ENCODE results near the gene IDUA. TPM values are rescaled to one million over a fixed set of nuclear protein-coding genes. Genes with fewer than 3 reads are reported as not detected.
A peak's percentile ranks its signal among the peaks of the same experiment; 100 is the strongest.
"Not testable (repeated sequence)": the region's sequence is repeated elsewhere in the genome, so short reads cannot be mapped to it uniquely, and the experiment has no call there.

IDUA gene
- total RNA-seq, 1 donor from 2014 or later = 7.1 TPM

DNA sequence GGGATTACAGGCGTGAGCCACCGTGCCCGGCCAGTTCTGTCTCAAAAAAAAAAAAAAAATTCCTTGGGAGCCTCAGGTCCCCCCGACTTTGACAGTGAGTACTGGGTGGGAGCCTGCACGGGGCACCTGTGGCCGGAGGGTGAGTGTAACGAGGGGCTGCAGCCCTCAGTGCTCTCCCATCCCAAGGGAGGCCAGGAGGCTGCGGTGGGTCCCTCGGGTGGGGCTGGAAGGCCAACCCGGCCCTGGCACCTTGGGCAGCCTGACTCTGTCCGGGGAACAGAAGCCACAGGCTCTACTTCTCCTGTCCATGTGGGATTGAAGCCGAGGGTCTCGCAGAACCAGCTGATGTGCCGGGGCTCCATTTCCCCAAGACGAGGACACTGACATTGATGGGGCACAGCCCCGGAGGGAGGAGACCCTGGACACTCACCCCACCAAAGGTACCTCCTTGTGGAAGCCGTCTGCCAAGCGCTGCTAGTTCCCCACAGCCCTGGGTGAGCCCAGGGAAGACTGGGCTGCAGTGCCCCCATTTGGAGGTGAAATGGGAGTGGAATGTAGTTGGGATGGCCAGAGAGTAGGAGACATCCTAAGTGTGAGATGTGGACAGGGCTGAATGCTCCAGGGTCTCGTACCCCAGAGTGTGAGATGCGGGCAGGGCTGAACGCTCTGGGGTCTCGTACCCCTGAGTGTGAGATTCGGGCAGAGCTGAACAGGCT, 8.6 kb downstream of the IDUA start:
- Histone ChIP-seq H3K36me3 (ENCODE audit: control insufficient read depth, insufficient read depth, low read length) (no peaks in the 10 kb centered on the region), H3K27me3 (ENCODE audit: control insufficient read depth, insufficient read depth, low read length) (peaks cover 41% of the 10 kb centered on the region), H3K4me3 (ENCODE audit: low read depth, low read length) (no peak overlapping the region)
- no peak for DNase-seq (ENCODE audit: low read depth)
- TF ChIP-seq, protein P1, sequence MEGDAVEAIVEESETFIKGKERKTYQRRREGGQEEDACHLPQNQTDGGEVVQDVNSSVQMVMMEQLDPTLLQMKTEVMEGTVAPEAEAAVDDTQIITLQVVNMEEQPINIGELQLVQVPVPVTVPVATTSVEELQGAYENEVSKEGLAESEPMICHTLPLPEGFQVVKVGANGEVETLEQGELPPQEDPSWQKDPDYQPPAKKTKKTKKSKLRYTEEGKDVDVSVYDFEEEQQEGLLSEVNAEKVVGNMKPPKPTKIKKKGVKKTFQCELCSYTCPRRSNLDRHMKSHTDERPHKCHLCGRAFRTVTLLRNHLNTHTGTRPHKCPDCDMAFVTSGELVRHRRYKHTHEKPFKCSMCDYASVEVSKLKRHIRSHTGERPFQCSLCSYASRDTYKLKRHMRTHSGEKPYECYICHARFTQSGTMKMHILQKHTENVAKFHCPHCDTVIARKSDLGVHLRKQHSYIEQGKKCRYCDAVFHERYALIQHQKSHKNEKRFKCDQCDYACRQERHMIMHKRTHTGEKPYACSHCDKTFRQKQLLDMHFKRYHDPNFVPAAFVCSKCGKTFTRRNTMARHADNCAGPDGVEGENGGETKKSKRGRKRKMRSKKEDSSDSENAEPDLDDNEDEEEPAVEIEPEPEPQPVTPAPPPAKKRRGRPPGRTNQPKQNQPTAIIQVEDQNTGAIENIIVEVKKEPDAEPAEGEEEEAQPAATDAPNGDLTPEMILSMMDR (IDR thresholded peaks at IDR 0.05; ENCODE audit: insufficient read depth, low read length, poor library complexity, severe bottlenecking) = no peak

DNA sequence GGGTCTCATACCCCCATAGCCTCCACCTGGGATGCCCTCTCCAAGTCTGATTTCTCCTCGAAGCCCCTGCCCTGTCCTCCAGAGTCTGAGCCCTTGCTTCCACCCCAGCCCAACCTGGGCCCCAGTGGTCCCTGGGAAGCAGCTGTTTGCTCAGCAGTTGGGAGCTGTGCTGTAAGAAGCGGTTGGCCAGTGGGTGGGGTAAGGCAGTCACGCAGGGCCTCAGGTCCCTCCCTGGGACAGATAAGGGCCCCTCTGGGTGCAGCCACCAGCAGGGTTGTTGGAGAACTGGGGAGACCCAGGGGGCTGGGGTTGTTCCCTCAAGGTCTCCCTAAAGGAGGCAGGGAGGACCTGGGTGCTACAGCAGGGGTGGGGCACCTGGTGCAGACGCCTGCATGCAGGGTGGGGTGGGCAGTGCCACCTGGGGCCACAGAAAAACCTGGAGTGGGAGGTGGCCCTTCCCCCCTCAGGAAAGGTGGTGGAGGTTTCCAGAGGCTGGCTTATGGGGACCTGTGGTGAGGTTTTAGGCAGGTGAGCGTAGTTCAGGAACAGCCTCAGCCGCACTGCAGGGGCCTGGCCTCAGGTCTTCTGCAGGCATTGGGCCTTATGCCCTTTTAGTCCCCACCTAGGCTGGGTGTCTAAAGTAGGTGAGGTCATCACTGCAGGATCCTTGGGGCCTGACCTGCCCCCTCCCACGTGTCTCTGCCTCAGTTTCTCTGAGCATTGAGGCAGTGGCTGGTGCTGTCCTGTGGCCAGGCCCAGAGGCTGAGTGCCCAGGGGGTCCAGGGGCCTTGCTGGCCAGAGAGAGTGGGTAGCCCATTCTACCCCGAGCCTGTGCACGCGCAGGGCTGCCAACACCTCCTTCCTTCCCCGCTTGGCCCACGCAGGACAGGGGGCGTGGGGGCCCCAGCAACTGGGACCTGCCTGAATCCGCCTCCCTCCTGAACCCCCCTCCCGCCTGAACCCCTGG, 9.5 kb downstream of the IDUA start:
- H3K27me3 ChIP-seq (ENCODE audit: control insufficient read depth, insufficient read depth, low read length) = peaks cover 49% of the 10 kb centered on the region
- H3K4me3 ChIP-seq (ENCODE audit: low read depth, low read length) = no peak overlapping the region

DNA sequence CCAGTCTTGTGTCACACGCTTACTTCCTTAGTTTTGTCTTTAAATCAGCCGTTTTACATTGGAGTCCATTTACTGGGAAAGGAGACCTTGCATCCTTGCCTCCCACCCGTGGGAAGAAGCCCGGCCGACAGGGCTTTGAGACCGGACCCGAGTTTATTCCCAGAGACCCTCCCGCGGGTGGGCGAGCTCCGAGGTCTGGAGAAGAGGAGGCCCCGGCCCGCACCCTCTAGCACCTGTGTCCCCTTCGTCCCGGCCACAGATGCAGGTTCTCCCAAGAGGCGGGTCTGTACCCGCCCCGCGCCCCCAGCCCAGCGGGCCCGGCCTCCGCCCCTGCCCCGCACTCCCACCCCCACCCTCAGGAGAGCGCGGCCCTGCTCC, 10.1 kb downstream of the IDUA start:
- Histone ChIP-seq H3K4me3 (ENCODE audit: low read depth, low read length) (no peak overlapping the region), H3K27me3 (ENCODE audit: control insufficient read depth, insufficient read depth, low read length) (peaks cover 56% of the 10 kb centered on the region), H3K36me3 (ENCODE audit: control insufficient read depth, insufficient read depth, low read length) (no peaks in the 10 kb centered on the region)
- DNase-seq (ENCODE audit: low read depth) = no peak
- TF ChIP-seq, protein P1 (IDR thresholded peaks at IDR 0.05; ENCODE audit: insufficient read depth, low read length, poor library complexity, severe bottlenecking) = no peak

More for the DNA sequence above, 9.5 kb downstream of the IDUA start:
- TF ChIP-seq, protein P1 (IDR thresholded peaks at IDR 0.05; ENCODE audit: insufficient read depth, low read length, poor library complexity, severe bottlenecking) = no peak
- H3K36me3 ChIP-seq (ENCODE audit: control insufficient read depth, insufficient read depth, low read length) = no peaks in the 10 kb centered on the region
- no peak for DNase-seq (ENCODE audit: low read depth)

DNA sequence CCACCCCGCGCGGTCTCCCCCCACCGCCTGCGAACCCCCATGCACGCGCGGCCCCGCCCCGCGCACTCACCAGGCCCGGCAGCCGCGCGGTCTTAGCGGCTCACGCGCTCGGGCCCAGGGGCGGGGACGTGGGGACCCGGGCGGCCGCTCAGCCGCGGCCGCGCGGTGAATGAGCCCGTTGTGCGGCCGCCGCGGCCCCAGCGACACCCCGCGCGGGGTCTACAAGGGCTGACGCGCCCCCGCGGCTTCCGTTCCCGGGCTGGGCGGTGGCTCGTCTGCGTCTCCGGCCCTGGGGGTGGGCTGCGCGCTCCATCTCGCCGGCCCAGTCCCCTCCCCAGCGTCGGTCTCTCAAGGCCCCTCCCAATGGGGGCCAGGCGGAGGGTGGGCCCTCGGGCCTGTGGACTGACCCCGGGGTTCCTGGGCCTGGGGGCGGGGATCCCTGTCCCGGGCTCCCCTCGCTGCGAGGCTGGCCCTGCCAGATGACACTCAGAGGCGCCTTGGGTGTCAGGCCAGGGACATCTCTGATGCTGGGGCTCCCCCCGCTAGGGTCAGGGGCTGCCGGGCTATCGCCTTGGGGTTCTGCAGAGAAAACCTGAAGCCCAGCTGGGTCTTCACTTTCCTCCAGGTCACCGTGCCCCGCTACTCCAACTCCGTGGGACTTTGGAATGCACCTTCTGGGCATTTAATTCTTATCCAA, 10.7 kb downstream of the IDUA start:
- Histone ChIP-seq H3K4me3 (ENCODE audit: low read depth, low read length) (peak overlapping the region; percentile 21), H3K27me3 (ENCODE audit: control insufficient read depth, insufficient read depth, low read length) (peaks cover 61% of the 10 kb centered on the region), H3K36me3 (ENCODE audit: control insufficient read depth, insufficient read depth, low read length) (no peaks in the 10 kb centered on the region)
- DNase-seq (ENCODE audit: low read depth) = no peak
- TF ChIP-seq, protein P1 (IDR thresholded peaks at IDR 0.05; ENCODE audit: insufficient read depth, low read length, poor library complexity, severe bottlenecking) = no peak

DNA sequence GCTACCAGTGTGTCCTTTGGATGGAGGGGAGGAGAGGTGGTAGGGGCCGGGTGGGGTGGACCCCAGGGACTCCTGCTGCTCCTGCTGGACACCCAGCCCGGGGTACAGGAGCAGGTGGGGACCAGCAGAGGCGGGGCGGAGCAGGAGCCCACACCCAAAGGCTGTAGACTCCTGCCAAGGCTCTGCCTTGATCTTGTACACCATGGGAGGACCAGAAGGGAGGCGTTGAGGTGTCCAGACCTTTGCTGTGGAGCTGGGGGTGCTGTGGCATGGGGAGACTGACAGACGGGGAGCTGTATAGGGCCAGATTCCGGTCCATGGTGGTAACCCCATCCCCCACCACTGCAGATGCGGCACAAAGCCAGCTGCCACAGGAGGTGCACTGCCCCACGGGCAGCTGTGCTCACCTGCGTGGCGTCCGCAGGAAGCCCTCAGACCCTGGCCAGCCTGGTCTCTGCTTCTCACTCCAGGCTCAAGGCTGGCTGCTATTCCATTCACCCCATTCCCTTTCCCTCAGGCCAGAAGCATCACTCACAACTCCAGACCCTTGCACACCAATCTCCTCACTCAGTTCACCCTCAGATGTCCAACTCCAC, 11.3 kb downstream of the IDUA start:
- Histone ChIP-seq H3K4me3 (ENCODE audit: low read depth, low read length) (no peak overlapping the region), H3K27me3 (ENCODE audit: control insufficient read depth, insufficient read depth, low read length) (peaks cover 67% of the 10 kb centered on the region), H3K36me3 (ENCODE audit: control insufficient read depth, insufficient read depth, low read length) (no peaks in the 10 kb centered on the region)
- DNase-seq (ENCODE audit: low read depth) = no peak
- TF ChIP-seq, protein P1 (IDR thresholded peaks at IDR 0.05; ENCODE audit: insufficient read depth, low read length, poor library complexity, severe bottlenecking) = no peak

DNA sequence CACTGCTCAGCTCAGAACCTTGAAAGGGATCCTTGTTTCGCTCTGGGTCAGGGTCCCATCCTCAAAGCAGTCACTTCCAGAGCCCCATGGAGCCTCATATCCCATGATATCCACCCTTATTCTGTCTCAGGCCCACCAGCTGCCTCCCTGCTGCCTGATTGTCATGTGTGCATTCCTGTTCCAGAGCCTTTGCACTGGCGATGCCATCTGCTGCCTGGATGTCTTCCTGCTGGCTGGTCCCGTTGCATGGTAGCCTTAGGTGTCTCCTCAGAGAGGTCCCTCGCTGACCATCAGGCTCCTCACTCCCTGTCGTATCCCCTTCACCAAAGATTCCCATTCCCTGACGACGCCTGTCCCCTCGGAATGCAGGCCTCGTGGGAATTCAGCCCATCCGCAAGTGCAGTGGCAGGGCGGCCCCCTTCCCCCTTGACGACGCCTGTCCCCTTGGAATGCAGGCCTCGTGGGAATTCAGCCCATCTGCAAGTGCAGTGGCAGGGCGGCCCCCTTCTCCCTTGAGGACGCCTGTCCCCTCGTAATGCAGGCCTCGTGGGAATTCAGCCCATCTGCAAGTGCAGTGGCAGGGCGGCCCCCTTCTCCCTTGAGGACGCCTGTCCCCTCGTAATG, 12.5 kb downstream of the IDUA start:
- DNase-seq (ENCODE audit: low read depth); H3K4me3 ChIP-seq (ENCODE audit: low read depth, low read length); H3K36me3 ChIP-seq (ENCODE audit: control insufficient read depth, insufficient read depth, low read length): not testable (repeated sequence)
- peaks cover 79% of the 10 kb centered on the region for H3K27me3 ChIP-seq (ENCODE audit: control insufficient read depth, insufficient read depth, low read length)

Measured in kidney epithelial cell (primary cell).